ENCODE results near the gene MX1. TPM values are rescaled to one million over a fixed set of nuclear protein-coding genes. Genes with fewer than 3 reads are reported as not detected.

MX1 gene
- total RNA-seq, 4 donors from 2014 or later = 35.4 to 62.6 (median 51.5) TPM

- intact Hi-C loops (cut with DNase I) = no loop called here
- Histone ChIP-seq H3K27me3 (no peaks in the 10 kb centered on the region), H3K27ac (no peak overlapping the region), H3K9me3 (no peaks in the 10 kb centered on the region), H3K4me3 (replicated peaks in 1 of 3) (no peak overlapping the region), H3K4me1 (peaks cover 4 to 5% of the 10 kb centered on the region in 2 donors), H3K36me3 (no peaks in the 10 kb centered on the region)
- no peak for TF ChIP-seq POLR2A (IDR thresholded peaks at IDR 0.05)
- no peak for TF ChIP-seq CTCF (IDR thresholded peaks at IDR 0.05)
- no peak for DNase-seq
Measured at GRCh38 chr21:41381731-41382130, 44.3 kb upstream of the MX1 start.

DNA sequence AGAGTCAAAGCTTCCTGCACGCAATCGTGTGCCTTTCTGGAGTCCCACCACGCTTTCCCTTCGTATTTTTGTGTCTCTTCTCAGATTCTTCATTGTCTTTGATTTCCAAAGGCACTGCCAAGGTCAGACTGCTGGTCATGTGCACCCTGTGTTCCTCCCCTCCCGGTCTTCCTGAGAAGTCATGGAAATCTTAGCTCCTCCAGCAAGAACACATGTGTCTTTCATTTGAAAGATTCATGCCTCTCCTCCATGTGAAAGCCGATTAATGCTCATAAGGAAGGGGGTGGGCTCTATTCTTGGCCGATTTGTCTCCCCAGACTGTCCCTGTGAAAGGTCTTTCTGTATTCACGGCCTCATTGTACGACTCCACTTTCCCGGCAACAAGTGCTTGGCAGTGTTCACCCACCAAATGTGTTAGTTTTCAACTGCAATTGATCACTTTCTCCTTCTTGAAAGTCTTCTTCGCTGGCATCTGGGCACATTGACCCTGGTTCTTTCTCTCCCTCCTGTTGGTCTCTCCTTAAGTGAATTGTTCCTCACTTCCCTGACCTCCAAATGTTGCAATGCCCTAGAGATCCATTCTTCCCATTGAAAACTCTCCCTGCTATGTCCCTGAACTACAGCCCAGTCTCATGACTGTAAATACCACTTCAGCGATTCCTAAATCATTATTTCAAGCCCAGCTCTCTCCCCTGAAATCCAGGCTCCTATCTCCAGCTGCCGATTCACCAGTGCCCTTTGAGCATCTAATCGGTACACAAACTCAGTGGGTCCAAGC lies 38.8 kb upstream of the MX1 start:
- Histone ChIP-seq H3K4me1 (peaks cover 4 to 6% of the 10 kb centered on the region in 2 donors), H3K4me3 (replicated peaks in 1 of 3) (no peak overlapping the region), H3K27me3 (no peaks in the 10 kb centered on the region), H3K36me3 (no peaks in the 10 kb centered on the region), H3K27ac (peak overlapping the region in 1 of 3 donors; percentile 65), H3K9me3 (no peaks in the 10 kb centered on the region)
- WGBS, 2 donors = 85 to 89% methylated on average over 14 of the region's 14 CpGs
- intact Hi-C loops (cut with DNase I) = no loop called here
- DNase-seq = no peak
- TF ChIP-seq CTCF (IDR thresholded peaks at IDR 0.05) = no peak
- TF ChIP-seq POLR2A (IDR thresholded peaks at IDR 0.05) = no peak

- 92 to 93% methylated on average over 8 of the region's 8 CpGs for WGBS, 2 donors
- Histone ChIP-seq H3K27me3 (no peaks in the 10 kb centered on the region), H3K36me3 (no peaks in the 10 kb centered on the region), H3K4me1 (peaks cover 4 to 6% of the 10 kb centered on the region in 2 donors), H3K27ac (no peak overlapping the region), H3K9me3 (no peaks in the 10 kb centered on the region), H3K4me3 (replicated peaks in 1 of 3) (no peak overlapping the region)
- no peak for DNase-seq
- intact Hi-C loops (cut with DNase I) = no loop called here
- TF ChIP-seq POLR2A (IDR thresholded peaks at IDR 0.05) (no peak), CTCF (IDR thresholded peaks at IDR 0.05) (no peak)
Measured at GRCh38 chr21:41387824-41388223, 38.2 kb upstream of the MX1 start.

DNA sequence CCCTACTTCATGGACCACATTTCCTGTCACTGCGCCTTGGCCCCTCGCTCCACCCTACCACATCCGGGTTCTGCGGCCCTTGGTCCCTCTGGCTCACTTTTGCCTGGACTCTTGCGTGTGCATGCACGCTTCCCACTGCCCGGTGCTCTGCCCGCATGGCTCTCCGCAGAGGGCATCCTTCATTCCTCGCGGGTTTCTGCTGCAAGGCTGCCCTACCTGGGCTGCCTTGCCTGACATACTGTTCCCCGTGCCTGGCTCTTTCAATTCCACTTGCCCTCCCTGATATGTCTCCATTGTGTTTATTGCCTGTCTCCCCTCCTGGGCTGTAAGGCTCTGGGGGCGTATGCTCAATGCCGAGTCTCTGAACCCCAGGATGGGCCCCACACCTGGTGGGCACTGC lies 37.8 kb upstream of the MX1 start:
- H3K36me3 ChIP-seq = no peaks in the 10 kb centered on the region
- DNase-seq = no peak
- no peaks in the 10 kb centered on the region for H3K9me3 ChIP-seq
- TF ChIP-seq CTCF (IDR thresholded peaks at IDR 0.05) (no peak), POLR2A (IDR thresholded peaks at IDR 0.05) (no peak)
- peaks cover 4 to 6% of the 10 kb centered on the region in 2 donors for H3K4me1 ChIP-seq
- intact Hi-C loops (cut with DNase I) = no loop called here
- H3K27ac ChIP-seq = no peak overlapping the region
- H3K4me3 ChIP-seq (replicated peaks in 1 of 3) = no peak overlapping the region
- 96 to 98% methylated on average over 14 of the region's 14 CpGs for WGBS, 2 donors
- no peaks in the 10 kb centered on the region for H3K27me3 ChIP-seq

GRCh38 chr21:41390043-41390639 lies 35.9 kb upstream of the MX1 start:
- peaks cover 4 to 6% of the 10 kb centered on the region in 2 donors for H3K4me1 ChIP-seq
- intact Hi-C loops (cut with DNase I) = no loop called here
- 94 to 95% methylated on average over 17 of the region's 17 CpGs for WGBS, 2 donors
- H3K4me3 ChIP-seq (replicated peaks in 1 of 3) = no peak overlapping the region
- no peak for DNase-seq
- no peaks in the 10 kb centered on the region for H3K36me3 ChIP-seq
- H3K9me3 ChIP-seq = no peaks in the 10 kb centered on the region
- H3K27me3 ChIP-seq = no peaks in the 10 kb centered on the region
- TF ChIP-seq CTCF (IDR thresholded peaks at IDR 0.05) = no peak
- TF ChIP-seq POLR2A (IDR thresholded peaks at IDR 0.05) = no peak
- H3K27ac ChIP-seq = no peak overlapping the region

Data from thyroid gland (tissue), 4 donors.